Transverse colon (tissue), 4 donors: ENCODE measurements around the gene CASP4. TPM values are rescaled to one million over a fixed set of nuclear protein-coding genes. Genes with fewer than 3 reads are reported as not detected.

ENCODE experiments used
- DNase-seq: peaks from one replicate; pipeline ENCODE4 v3.0.0-alpha.2; 2019
- H3K27ac ChIP-seq, 4 donors: fragments of 200-600 bp; sonication (generic); 2 replicates each; pipeline ENCODE4 v1.5.1; 2016 to 2018; ENCODE audit warnings: inconsistent platforms in 4 of 4
- H3K27me3 ChIP-seq: fragments of 200-600 bp; sonication (generic); 2 replicates; pipeline ENCODE4 v1.5.1; 2017; ENCODE audit warnings: inconsistent platforms
- H3K36me3 ChIP-seq, 4 donors: fragments of 200-600 bp; sonication (generic); 2 replicates each; pipeline ENCODE4 v1.5.1; 2017 to 2019; ENCODE audit warnings: inconsistent platforms in 4 of 4
- H3K4me1 ChIP-seq, 4 donors: fragments of 200-600 bp; sonication (generic); 2 replicates each; pipeline ENCODE4 v1.5.1; 2017 to 2020; ENCODE audit warnings: inconsistent platforms in 4 of 4
- H3K4me3 ChIP-seq, 4 donors: fragments of 200-600 bp; sonication (generic); 1 replicate in 1 of 4; 2 replicates in 3 of 4; pipeline versions ENCODE4 v1.5.1 to v1.6.1; 2017 to 2019; ENCODE audit warnings: inconsistent platforms in 4 of 4
- H3K9me3 ChIP-seq, 2 donors: fragments of 200-600 bp; sonication (generic); 2 replicates each; pipeline ENCODE4 v1.5.1; 2017 to 2019; ENCODE audit warnings: inconsistent platforms in 2 of 2
- CTCF ChIP-seq, 5 experiments: fragments of 200-600 bp in 3 of 5; fragments of 450-650 bp in 2 of 5; sonication (generic) in 3 of 5; IDR thresholded peaks; 1 replicate in 2 of 5; 2 replicates in 3 of 5; pipeline ENCODE4 v1.5.1; 2016 to 2017; ENCODE audit warnings: antibody characterized with exemption in 5 of 5, inconsistent platforms in 3 of 5, mild to moderate bottlenecking in 2 of 5, moderate library complexity in 1 of 5
- EP300 ChIP-seq: sonication (generic); formaldehyde crosslinking; IDR thresholded peaks from one replicate; pipeline ENCODE4 v1.6.1; 2017; ENCODE audit warnings: antibody characterized with exemption, low read depth
- POLR2A ChIP-seq: fragments of 450-650 bp; IDR thresholded peaks from one replicate; pipeline ENCODE4 v1.6.1; 2016; ENCODE audit warnings: antibody characterized with exemption, mild to moderate bottlenecking, moderate library complexity
- POLR2AphosphoS5 ChIP-seq, 3 donors: sonication (generic); formaldehyde crosslinking; IDR thresholded peaks; one replicate each; pipeline ENCODE4 v1.6.1; 2016; ENCODE audit warnings: antibody characterized with exemption in 3 of 3
- WGBS, 2 donors: methylation state at CpG; one replicate each; pipeline ENCODE4 v1.1.5; 2018; ENCODE audit warnings: low coverage in 1 of 2; 5-methylcytosine and 5-hydroxymethylcytosine counted together
- in situ Hi-C, 4 donors: fragments of 200-750 bp; cut with MboI; loops; one replicate each; pipeline versions ENCODE4 v1.15.0 to v1.15.1; 2017; ENCODE audit warnings: low sequenced_read_pairs in 3 of 4, low pct_ligation_motif_present in 1 of 4, low pct_unique_long_range_greater_than_20kb in 1 of 4
- intact Hi-C: fragments of 100-400 bp; cut with DNase I; formaldehyde crosslinking; loops from one replicate; pipeline ENCODE4 v1.15.1; 2023; ENCODE audit warnings: low total_unique reads
- total RNA-seq, 4 donors: library from RNA; depleted of rRNA; stranded (reverse); fragments of >200 nt; gene quantifications; one replicate each; pipeline ENCODE4 v1.1.0, GENCODE V29; 2016

Gene CASP4
- total RNA-seq, 4 donors from 2014 or later = 36.4 to 86.3 (median 49.8) TPM

DNA sequence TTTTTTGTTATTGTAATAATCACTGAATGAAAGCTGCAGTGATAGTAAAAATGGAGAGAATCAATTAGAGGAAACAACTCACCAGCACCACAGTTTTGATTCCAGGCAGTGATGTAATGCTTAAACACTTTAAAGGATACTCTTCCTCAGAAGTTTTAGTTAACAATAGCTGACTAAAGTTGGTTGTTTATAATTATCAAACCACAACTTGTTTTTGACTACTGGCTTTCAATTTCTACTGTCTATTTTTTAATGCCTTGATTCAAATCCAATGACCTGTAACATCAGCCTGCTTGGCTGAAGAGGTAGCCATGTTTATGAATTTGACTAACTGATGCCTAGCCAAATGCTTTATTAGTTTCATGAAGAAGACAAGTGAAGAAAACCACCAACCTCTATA is 51.9 kb downstream of the CASP4 start:
- intact Hi-C loops = no loop called here
- DNase-seq = no peak

GRCh38 chr11:104912102-104912501 is 56.3 kb downstream of the CASP4 start:
- H3K4me3 ChIP-seq = no peak overlapping the region
- peaks cover 0 to 13% (median 7%) of the 10 kb centered on the region in 4 donors for H3K4me1 ChIP-seq
- intact Hi-C loops (no loop called here), in situ Hi-C loops (no loop called here)
- H3K27ac ChIP-seq = no peak overlapping the region
- H3K27me3 ChIP-seq = no peaks in the 10 kb centered on the region
- 90 to 97% methylated on average over 3 of the region's 3 CpGs for WGBS, 2 donors
- TF ChIP-seq CTCF (IDR thresholded peaks at IDR 0.05) (no peak), POLR2A (no peak), POLR2AphosphoS5 (IDR thresholded peaks at IDR 0.05) (no peak), EP300 (no peak)
- no peaks in the 10 kb centered on the region for H3K36me3 ChIP-seq
- DNase-seq = no peak
- H3K9me3 ChIP-seq = no peaks in the 10 kb centered on the region

More for the DNA sequence above, 51.9 kb downstream of the CASP4 start:
- Histone ChIP-seq H3K9me3 (no peaks in the 10 kb centered on the region), H3K36me3 (no peaks in the 10 kb centered on the region), H3K27me3 (no peaks in the 10 kb centered on the region), H3K4me3 (no peak overlapping the region), H3K4me1 (peaks cover 0 to 30% (median 11%) of the 10 kb centered on the region in 4 donors), H3K27ac (peak overlapping the region; percentile 27 to 79 (median 67))
- in situ Hi-C loops = no loop called here
- TF ChIP-seq EP300 (no peak), POLR2A (no peak), POLR2AphosphoS5 (IDR thresholded peaks at IDR 0.05) (no peak), CTCF (IDR thresholded peaks at IDR 0.05) (no peak)

DNA sequence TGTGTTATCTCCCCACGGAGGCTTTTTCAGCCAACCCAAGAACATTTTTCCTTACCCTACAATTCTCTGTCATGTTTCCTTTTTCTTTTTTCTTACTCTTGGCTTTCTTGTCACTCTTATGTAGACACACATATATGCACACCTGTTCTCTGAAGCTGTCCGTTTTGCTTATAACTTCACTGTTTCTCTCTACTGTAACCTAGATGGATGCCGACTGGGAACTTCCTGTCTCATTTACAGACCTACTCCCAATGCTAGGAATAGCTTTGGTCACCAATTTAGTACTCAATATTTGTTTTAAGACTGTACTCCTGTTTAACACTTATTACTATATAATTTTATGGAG is 60.2 kb downstream of the CASP4 start:
- 74 to 93% methylated on average over 3 of the region's 3 CpGs for WGBS, 2 donors
- TF ChIP-seq EP300 (no peak), POLR2A (no peak), CTCF (IDR thresholded peaks at IDR 0.05) (no peak), POLR2AphosphoS5 (IDR thresholded peaks at IDR 0.05) (no peak)
- no peaks in the 10 kb centered on the region for H3K36me3 ChIP-seq
- in situ Hi-C loops = no loop called here
- intact Hi-C loops = no loop called here
- no peaks in the 10 kb centered on the region for H3K9me3 ChIP-seq
- H3K27me3 ChIP-seq = no peaks in the 10 kb centered on the region
- H3K27ac ChIP-seq = no peak overlapping the region
- DNase-seq = no peak
- no peaks in the 10 kb centered on the region for H3K4me1 ChIP-seq
- no peak overlapping the region for H3K4me3 ChIP-seq

GRCh38 chr11:104907521-104908185 is 60.7 kb downstream of the CASP4 start:
- WGBS, 2 donors = 56 to 77% methylated on average over 5 to 7 of the region's 7 CpGs
- no peak overlapping the region for H3K27ac ChIP-seq

More at GRCh38 chr11:104907521-104908185, 60.7 kb downstream of the CASP4 start:
- no peak for DNase-seq
- H3K9me3 ChIP-seq = no peaks in the 10 kb centered on the region
- no peak for TF ChIP-seq CTCF (IDR thresholded peaks at IDR 0.05)
- no peak for TF ChIP-seq POLR2AphosphoS5 (IDR thresholded peaks at IDR 0.05)
- TF ChIP-seq EP300 = no peak
- no peak for TF ChIP-seq POLR2A
- no peaks in the 10 kb centered on the region for H3K4me1 ChIP-seq
- in situ Hi-C loops = no loop called here
- no peaks in the 10 kb centered on the region for H3K36me3 ChIP-seq
- no peak overlapping the region for H3K4me3 ChIP-seq
- intact Hi-C loops = no loop called here
- H3K27me3 ChIP-seq = no peaks in the 10 kb centered on the region
